Heart left ventricle (tissue), 16 donors: Measurements from ENCODE around the gene HIVEP2. TPM values are rescaled to one million over a fixed set of nuclear protein-coding genes. Genes with fewer than 3 reads are reported as not detected.

Source experiments
- ATAC-seq, 4 donors: fragments of 200-7000 bp; cut with Tn5 transposase; one replicate each; pipeline ENCODE4 v1.9.1; 2020 to 2022; ENCODE audit warnings: moderate library complexity in 4 of 4, mild to moderate bottlenecking in 3 of 4, moderate number of reproducible peaks in 1 of 4
- DNase-seq, 5 donors: peaks; one replicate each; pipeline ENCODE4 v3.0.0-alpha.2; 2020
- H3K27ac ChIP-seq, 12 donors: fragments of 200-600 bp; sonication (generic) in 4 of 12; one replicate each; pipeline versions ENCODE4 v1.5.0 to v1.8.0; 2016 to 2022; ENCODE audit warnings: mild to moderate bottlenecking in 2 of 12
- H3K27me3 ChIP-seq, 9 donors: fragments of 200-600 bp; sonication (generic) in 2 of 9; one replicate each; pipeline versions ENCODE4 v1.5.1 to v1.8.0; 2016 to 2022; ENCODE audit warnings: mild to moderate bottlenecking in 3 of 9
- H3K36me3 ChIP-seq, 9 donors: fragments of 200-600 bp; sonication (generic) in 2 of 9; one replicate each; pipeline versions ENCODE4 v1.5.0 to v1.8.0; 2018 to 2022; ENCODE audit warnings: mild to moderate bottlenecking in 2 of 9
- H3K4me1 ChIP-seq, 12 donors: fragments of 200-600 bp; sonication (generic) in 4 of 12; one replicate each; pipeline versions ENCODE4 v1.5.0 to v1.8.0; 2016 to 2022; ENCODE audit warnings: mild to moderate bottlenecking in 3 of 12
- H3K4me3 ChIP-seq, 12 donors: fragments of 200-600 bp; sonication (generic) in 4 of 12; one replicate each; pipeline versions ENCODE4 v1.5.0 to v1.8.0; 2017 to 2022; ENCODE audit warnings: mild to moderate bottlenecking in 9 of 12, moderate library complexity in 4 of 12
- H3K9me3 ChIP-seq, 12 donors: fragments of 200-600 bp; sonication (generic) in 4 of 12; one replicate each; pipeline versions ENCODE4 v1.5.0 to v1.8.0; 2016 to 2022; ENCODE audit warnings: mild to moderate bottlenecking in 1 of 12
- CTCF ChIP-seq, 12 donors: fragments of 200-600 bp; sonication (generic) in 4 of 12; IDR thresholded peaks; one replicate each; pipeline versions ENCODE4 v1.5.0 to v1.8.0; 2018 to 2022; ENCODE audit warnings: antibody characterized with exemption in 12 of 12, mild to moderate bottlenecking in 5 of 12
- POLR2A ChIP-seq, 2 donors: fragments of 450-650 bp; IDR thresholded peaks; one replicate each; pipeline ENCODE4 v1.6.1; 2017; ENCODE audit warnings: antibody characterized with exemption in 2 of 2, mild to moderate bottlenecking in 2 of 2, moderate library complexity in 2 of 2
- WGBS, 4 donors: extraction: QIAGEN DNeasy Blood & Tissue Kit in 2 of 4; methylation state at CpG; one replicate each; pipeline versions ENCODE4 v1.1.5 to v1.1.7; 2013 to 2018; 5-methylcytosine and 5-hydroxymethylcytosine counted together
- intact Hi-C, 10 donors: fragments of 100-400 bp; cut with DNase I; formaldehyde crosslinking; loops; one replicate each; pipeline versions ENCODE4 v1.11.1 to v1.14.2; 2022
- polyA plus RNA-seq, 2 donors: library from polyadenylated mRNA; stranded (reverse); fragments of 200-250 nt; gene quantifications; one replicate each; pipeline ENCODE4 v1.2.3, GENCODE V29; 2013
- total RNA-seq, 9 donors: library from RNA; depleted of rRNA in 2 of 9; stranded (reverse); fragments of >200 nt in 2 of 9; fragmentation: NEBNext Ultra II Directional in 3 of 9; extraction: Animal tissue kit (Norgen Biotek cat#: 25700) in 3 of 9; gene quantifications; one replicate each; pipeline versions ENCODE4 v1.1.0 to v1.2.4, GENCODE V29; 2016 to 2023
- donor health status: ischemic (EF 13 %, LVEDD 7.1; RV severe dilation, severe dysfunction).
- donor health status: healthy with polysubstance abuse.
- donor health status: DM: no; HTN: yes; CAD: no.
- donor health status: DM: no; HTN: no; CAD: no.
- donor health status: ischemic (EF 25% LVEDD 6.9; RV normal size, moderate dysfunction).
- donor health status: ischemic (EF 25% LVEDD 5.7; RV mildly dilated, moderate dysfunction).
- donor health status: healthy.
- donor health status: DM: yes; HTN: yes; CAD: no.
- donor health status: ischemic (EF 35%, LVEDD 5.7; RV mildly dilated, moderate dysfunction).
- donor health status: nonischemic (EF 11% LVEDD 7.7; RV severe dilation, severe dysfunction).
- donor health status: DM: yes; HTN: yes; CAD: no.
- donor health status: PGD.
- donor health status: ischemic (EF 29% LVEDD 5.4; RV normal size, mild dysfunction).
- donor health status: nonischemic (EF 23%, LVEDD 6.1; RV moderate dilation, normal function).

Gene HIVEP2
- total and polyA plus RNA-seq, 11 donors, result 2.7 to 31.2 (median 20.4) TPM

GRCh38 chr6:142725024-142725770, 219.8 kb downstream of the HIVEP2 start:
- Histone ChIP-seq H3K27me3 (no peaks in the 10 kb centered on the region), H3K27ac (no peak overlapping the region), H3K9me3 (no peaks in the 10 kb centered on the region), H3K4me1 (peaks cover 0 to 48% (median 11%) of the 10 kb centered on the region in 12 donors), H3K4me3 (no peak overlapping the region), H3K36me3 (no peaks in the 10 kb centered on the region)
- TF ChIP-seq CTCF (IDR thresholded peaks at IDR 0.05), result no peak
- no peak for TF ChIP-seq POLR2A (IDR thresholded peaks at IDR 0.05)
- DNase-seq (no peak), ATAC-seq (no peak)
- intact Hi-C loops, result no loop called here
- 85 to 88% (median 87%) methylated on average over 5 of the region's 5 CpGs for WGBS, 4 donors

GRCh38 chr6:142722841-142723240, 222.1 kb downstream of the HIVEP2 start:
- ATAC-seq (no peak), DNase-seq (no peak)
- intact Hi-C loops, result no loop called here
- WGBS, 4 donors, result 68 to 77% (median 74%) methylated on average over 3 of the region's 3 CpGs
- Histone ChIP-seq H3K27ac (no peak overlapping the region), H3K4me3 (no peak overlapping the region), H3K9me3 (peaks cover 0 to 20% (median 12%) of the 10 kb centered on the region in 12 donors), H3K4me1 (peaks cover 0 to 33% (median 0%) of the 10 kb centered on the region in 12 donors), H3K36me3 (no peaks in the 10 kb centered on the region), H3K27me3 (no peaks in the 10 kb centered on the region)
- TF ChIP-seq POLR2A (IDR thresholded peaks at IDR 0.05) (no peak), CTCF (IDR thresholded peaks at IDR 0.05) (no peak)

DNA sequence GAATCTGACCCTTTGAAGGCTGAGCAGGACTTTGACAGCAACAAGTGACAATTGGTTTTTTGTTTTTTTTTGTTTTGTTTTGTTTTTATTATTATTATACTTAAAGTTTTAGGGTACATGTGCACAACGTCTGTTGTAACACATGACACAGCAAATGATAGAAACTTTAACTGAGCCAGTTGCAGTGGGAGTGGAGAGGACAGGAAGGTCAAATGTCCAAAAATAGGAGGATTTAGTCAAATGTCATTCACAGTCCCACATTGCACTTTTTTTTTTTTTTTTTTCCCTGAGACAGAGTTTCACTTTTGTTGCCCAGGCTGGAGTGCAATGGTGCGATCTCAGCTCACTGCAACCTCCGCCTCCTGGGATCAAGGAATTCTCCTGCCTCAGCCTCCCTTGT, 223.0 kb downstream of the HIVEP2 start:
- intact Hi-C loops, result no loop called here
- H3K4me3 ChIP-seq, result no peak overlapping the region
- no peaks in the 10 kb centered on the region for H3K27me3 ChIP-seq
- peaks cover 0 to 33% (median 0%) of the 10 kb centered on the region in 12 donors for H3K4me1 ChIP-seq
- no peaks in the 10 kb centered on the region for H3K36me3 ChIP-seq
- H3K27ac ChIP-seq, result no peak overlapping the region
- 56 to 75% (median 70%) methylated on average over 3 of the region's 3 CpGs for WGBS, 4 donors
- ATAC-seq, result peak in 1 of 4 donors; percentile 38
- no peak for DNase-seq
- no peak for TF ChIP-seq CTCF (IDR thresholded peaks at IDR 0.05)
- no peak for TF ChIP-seq POLR2A (IDR thresholded peaks at IDR 0.05)
- H3K9me3 ChIP-seq, result peaks cover 0 to 20% (median 12%) of the 10 kb centered on the region in 12 donors

DNA sequence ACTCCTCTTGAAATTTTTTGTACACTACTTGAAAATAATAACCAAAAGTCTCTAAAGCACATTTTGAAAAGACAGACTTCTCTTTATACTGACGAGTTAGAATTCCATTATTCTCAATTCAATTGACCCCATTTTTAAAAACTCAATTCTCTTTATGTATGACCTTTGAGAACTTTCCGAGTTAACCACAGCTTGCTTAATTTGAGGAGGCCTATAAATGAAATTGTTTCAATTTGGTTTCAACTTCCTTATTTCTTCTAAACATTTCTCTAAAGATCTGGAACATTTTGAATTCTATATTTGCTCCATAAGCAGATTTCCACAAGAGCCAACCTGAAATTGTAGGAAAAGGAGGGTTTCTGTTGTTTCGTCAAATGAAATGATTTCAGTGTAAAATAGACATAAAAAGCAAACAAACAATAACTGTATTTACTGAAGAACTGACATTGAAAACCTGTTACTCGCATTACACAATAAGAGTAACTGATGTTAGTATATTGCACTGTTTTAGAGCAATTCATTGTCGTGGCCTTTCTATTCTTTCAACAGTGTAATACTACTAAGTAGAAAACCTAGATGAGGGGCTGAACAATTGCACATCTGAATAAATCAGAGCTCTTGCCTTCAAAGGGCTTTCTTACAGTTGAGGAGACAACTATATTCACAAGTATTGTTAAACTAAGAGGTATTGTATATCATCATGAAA, 223.6 kb downstream of the HIVEP2 start:
- peaks cover 0 to 33% (median 0%) of the 10 kb centered on the region in 12 donors for H3K4me1 ChIP-seq
- H3K9me3 ChIP-seq, result peaks cover 0 to 20% (median 12%) of the 10 kb centered on the region in 12 donors
- TF ChIP-seq CTCF (IDR thresholded peaks at IDR 0.05) (no peak), POLR2A (IDR thresholded peaks at IDR 0.05) (no peak)
- DNase-seq, result no peak
- WGBS, 4 donors, result 88 to 92% (median 92%) methylated on average over 5 of the region's 5 CpGs
- intact Hi-C loops, result no loop called here
- no peak for ATAC-seq
- no peaks in the 10 kb centered on the region for H3K36me3 ChIP-seq
- no peaks in the 10 kb centered on the region for H3K27me3 ChIP-seq
- H3K27ac ChIP-seq, result peak overlapping the region in 1 of 12 donors; percentile 25
- no peak overlapping the region for H3K4me3 ChIP-seq
